Activated CD4-positive, alpha-beta T cell treated with anti-CD3 and anti-CD28 coated beads for 24 hours (primary cell): ENCODE measurements around the gene HNRNPH1.

Experiments
- DNase-seq, 2 donors: peaks; one replicate each; pipeline ENCODE4 v3.0.0-alpha.2; 2020; ENCODE audit warnings: low read depth in 2 of 2

The HNRNPH1 gene

DNA sequence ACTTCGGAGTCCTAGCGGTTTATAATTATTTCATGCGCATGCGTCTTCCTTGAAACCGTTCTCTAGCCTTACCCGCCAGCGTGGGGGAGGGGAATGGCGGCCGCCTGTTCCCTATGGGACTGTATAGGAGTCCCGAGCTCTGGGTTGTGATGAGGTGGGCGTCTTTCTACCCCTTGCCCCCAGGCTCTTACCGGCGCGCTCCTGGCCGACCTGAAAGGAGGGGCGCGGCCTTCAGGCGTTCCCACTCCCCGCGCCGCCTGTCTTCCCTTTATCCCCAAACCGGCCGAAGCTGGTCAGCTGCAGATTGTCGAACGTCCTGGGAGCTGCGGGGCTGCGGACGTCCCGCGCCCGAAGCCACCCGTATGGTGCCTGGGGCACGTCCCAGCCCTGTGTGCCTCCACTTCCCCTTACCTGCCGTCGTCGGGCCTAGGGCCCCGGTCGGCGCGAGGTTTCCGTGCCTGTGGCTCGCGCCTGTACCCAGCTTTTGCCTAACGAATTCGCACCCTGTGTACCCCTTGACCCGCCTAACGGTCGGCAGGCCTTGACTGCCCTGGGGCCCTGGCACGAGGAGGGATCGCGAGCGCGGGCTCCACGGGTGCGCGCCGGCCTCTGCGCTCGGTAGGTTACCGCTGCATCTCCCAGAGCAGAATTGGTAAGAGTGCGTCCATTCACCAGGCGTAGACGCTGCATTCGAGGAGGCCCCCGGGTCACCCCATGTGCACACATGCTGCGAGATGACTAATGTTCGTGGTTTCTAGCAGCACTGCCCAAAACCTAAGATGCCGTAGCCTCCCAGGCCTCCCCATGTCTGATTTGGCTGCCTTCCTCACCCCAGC is 653 bp upstream of the HNRNPH1 start:
- DNase-seq: no peak

DNA sequence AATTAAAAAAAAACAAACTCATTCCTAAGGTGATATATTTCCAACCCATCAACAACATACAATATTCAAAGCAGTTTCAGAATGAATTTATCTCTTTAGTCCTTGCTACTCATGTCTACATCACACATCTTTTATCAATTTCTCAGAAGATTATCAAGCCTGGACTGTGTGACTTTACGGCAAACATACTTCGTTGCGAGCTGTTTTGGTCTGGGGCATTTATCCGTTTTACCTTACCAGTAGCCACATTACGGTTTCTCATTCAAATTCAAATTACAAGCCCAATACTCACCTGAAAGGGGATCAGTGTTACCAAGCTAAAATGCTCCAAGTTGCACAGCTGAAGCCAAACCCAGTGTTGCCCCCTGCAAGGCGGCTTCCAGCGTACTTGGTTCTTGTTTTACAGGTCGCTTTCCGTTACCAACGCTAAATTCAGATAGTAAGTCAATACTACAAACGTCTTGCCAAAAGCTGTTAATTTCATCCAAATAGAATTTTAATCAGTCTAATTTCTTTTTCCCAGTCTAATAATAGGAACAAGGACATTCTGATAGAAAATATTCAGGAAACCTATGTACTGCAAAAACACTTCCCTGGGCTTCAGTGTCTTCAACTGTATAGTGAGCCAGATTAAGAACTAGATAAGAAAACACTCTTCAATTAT is 1.8 kb downstream of the HNRNPH1 start:
- no peak for DNase-seq

DNA sequence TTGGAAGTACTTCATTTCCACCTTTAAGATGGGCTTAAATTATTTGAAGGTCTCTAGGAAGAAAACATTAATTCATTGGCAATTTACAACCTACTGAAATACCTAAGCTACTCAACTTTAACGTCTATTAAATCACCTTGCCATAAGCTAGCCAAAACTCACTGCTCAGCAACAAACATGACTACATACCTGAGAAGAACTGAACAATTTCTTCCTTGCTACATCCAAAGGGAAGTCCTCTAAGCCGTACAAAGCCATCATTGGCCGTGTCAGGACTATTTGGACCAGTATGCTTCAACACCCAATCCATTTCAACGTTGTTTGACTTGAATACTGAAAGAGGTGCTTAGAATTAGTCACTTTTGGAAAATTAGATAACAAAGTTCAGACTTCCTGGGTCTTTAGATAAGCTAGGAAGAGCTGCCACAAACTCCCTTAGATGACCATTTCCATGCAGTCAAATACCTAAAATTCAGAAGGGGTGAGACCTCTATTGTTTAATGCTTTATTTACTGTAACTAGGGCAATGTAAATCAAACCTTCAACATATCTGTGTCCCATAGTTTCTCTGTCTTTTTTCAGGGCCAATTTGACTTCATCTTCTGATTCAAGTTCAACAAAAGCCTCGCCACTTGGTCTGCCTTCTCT is 2.6 kb downstream of the HNRNPH1 start:
- DNase-seq: no peak

DNA sequence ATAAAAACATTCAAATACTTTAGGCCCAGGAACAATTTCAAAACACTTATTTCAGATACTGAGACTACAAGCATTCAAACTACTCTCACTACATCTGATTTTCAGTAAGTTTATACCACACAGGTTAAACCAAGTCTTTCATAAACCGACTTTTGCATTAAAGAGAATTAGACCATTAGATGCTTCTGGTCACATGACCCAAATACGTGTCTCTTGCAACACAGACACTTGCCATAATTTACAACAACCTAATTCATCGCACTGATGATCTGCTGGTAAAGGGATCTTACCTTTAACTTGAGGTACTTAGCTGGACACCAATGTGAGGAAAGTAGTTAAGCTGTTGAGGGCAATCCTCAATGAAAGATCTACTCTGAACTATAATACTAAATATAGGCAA is 3.2 kb downstream of the HNRNPH1 start:
- no peak for DNase-seq

DNA sequence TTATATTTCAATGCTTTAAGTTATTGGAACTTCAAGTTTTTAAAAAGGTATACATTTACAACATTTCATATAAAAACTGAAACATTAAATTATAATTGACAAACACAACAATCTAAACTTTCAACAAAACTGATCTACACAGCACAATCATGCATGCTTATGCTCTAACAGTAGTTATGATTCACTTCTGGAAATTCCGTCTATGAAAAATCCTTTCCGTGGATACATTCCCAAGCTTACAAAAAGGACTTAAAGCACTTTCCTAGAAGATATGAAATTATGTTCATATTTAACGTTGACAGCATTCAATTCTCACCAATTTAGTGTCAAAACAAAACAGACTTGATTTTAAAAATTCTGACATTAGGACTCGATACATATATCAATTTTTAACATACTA is 3.7 kb downstream of the HNRNPH1 start:
- no peak for DNase-seq

DNA sequence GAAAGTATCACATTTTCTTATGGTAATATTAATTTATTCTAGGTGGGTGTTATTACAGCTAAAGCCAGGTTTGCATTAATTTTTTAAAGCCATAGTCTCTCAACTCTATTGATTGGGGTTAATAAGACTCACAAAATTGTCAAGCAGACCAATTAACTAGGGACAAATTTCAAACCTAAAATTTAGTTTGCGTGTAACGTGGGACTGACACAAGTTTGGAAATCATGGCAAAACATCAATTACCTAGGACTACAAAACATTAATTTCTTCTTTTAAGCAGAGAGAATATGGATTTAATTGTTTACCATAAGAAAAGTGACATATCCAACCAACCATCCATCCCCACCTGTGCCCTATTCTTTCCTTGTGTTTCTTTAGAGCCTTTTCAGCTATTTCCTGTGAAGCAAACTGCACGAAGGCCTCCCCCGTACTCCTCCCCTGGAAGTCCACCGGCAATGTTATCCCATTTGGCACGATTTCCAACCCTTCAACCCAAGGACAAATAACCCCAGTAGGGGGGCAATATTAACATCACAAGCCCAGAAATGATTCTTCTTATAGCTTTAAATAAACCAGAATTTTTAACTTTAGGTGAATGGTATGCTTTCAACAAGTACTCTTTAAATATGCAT is 4.4 kb downstream of the HNRNPH1 start:
- DNase-seq: no peak

DNA sequence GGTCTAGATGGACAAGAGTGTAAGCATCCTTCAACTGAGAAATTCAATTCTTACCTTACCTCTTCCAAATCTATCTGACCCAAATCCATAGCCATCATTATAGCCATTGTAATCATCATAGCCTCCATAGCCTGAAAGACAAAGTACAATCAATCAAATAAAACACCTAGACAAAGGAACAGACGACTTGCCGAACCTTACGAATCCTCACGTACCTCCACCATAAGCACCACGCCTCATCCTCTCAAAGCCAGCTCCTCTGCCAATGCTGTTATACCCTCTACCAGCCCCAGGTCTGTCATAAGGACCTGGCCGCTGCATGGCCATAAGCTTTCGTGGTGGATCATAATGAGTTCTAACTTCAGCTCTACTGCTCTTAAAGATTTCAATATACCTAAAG is 5.5 kb downstream of the HNRNPH1 start:
- DNase-seq: no peak

DNA sequence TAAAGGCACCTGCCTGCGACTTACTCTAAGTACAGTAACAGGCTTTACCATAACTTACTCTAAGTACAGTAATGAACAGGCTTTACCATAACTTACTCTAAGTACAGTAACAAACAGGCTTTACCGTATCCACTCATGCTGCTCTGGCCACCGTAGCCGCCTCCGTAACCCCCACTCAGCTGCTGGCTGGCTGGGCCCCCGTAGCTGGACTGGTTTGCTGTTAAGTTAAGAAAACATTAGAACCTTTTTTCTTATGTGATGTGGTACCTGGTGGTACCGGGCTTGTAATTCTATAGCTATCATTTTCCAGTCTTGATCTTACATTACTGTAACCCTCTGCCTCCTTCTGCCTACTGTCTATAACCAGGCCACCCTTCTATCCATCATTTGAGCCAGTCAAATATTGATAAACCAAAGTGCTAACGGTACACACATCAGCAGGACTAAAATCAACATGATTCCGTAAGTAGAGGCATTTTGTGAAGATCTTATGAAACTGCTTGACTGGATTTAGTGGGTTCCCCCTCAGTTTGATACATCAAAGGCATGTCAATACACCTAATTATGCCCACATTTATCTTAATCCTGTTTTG is 7.4 kb downstream of the HNRNPH1 start:
- DNase-seq: no peak

DNA sequence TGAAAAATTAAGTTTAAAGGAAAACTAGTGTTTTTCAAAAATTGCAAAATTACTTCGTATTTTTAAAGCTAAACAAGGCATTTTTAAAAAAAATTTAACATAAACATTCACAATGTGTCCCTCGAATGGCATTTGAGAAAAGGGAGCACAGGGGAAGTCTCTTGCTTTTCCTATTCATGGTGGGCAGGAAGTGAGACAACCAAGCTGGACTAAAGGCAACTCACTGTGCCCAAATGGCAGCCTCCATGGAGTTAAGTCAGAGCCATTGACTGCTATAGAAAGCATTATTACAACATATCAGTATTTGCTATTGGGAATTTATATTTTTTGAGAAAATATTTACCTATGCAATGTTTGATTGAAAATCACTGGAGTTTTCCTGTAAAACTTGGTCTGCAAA is 8.3 kb downstream of the HNRNPH1 start:
- DNase-seq: no peak

DNA sequence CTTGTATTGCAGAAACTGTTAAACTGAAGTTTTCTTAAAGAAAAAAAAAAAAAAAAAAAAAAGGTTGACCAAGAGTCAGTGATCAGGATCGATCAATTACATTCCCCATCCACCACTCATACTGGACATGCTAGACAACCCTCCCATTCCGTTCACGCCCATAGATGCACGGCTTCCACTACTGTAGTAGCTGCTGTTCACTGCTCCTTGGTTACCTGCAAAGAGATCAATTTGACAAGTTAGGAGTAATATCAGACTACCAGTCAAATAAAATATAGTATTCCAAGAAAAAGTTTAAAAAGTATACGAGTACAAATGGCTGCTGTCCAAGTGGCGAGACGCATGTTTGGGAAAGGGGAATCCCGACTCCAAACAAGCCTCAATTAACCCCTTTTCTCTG is 8.7 kb downstream of the HNRNPH1 start:
- no peak for DNase-seq

DNA sequence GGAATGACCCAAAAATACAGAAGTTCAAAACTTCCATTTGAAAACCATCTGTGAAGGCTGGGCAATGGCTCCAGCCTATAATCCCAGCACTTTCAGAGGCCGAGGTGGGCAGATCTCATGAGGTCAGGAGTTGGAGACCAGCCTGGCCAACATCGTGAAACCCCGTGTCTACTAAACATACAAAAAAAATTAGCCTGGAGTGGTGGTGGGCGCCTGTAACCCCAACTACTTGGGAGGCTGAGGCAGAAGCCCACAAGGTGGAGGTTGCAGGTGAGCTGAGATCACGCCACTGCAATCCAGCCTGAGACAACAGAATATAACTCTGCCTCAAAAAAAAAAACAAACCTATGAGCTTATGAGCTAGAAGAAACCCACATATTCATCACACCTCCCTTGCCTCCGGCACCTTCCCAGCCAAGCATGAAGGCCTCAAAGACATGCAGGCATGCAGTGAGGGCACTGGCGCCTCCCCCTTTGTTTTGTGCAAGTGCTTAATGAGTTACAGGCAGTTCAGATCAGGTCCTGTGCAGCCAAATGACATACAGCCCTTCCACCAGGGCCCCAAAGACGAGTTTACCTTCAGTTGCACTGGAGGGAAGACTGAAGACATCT is 9.9 kb downstream of the HNRNPH1 start:
- DNase-seq: no peak

DNA sequence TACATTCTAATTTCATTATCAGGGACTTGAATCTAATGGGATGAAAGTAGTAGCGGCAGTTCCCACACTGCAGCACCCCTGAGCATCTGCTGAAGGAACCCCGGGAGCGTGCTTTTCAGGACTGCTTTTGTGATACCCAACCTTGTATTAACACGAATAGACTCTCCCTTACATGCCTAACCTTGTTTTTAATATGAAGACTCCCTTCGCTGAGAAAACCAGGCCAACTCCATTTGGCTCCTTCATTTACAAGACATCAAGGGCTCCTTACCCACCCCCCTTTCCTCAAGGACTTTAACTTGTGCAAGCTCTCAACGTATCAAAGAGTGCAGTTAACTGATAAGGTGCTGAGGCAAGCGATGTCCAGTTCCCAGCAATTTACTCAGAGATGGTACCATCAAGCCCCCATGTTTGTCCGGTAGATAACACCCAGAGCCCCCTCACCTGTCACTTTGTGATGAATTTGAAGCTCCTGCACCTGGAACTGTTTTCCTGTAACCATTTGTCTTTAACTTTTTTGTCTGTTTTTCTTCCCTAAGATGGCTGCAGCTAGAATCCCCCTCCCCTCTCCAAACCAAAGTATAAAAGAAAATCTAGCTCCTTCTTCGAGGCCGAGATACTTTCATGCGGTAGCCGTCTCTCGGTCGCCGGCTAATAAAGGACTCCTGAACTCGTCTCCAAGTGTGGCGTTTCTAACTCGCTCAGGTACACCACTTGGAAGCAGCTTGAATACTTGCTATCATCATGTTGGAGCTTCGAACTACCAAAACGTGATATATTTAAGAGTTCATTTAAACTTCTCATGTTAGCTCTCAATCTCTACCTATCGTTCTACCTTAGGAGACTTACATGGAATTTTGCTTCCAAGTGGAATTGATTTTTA is 10.7 kb downstream of the HNRNPH1 start:
- DNase-seq: no peak

DNA sequence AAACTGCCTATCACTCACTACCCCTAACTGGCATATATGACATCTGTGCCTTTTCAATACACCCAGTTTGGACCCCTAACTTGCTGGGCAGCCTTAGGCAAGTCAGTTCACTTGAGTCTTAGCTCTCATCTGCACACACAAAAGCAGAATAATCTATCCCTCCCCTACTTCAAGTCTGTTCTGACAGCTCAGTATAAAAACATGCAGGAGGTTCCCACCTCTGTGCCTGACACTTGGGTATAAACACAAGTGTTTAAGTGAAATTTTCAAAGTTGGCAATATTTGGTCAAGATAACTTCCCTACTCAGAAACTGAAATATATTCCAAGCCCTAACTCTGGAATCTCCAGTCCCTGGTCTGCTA is 12.6 kb downstream of the HNRNPH1 start:
- no peak for DNase-seq

DNA sequence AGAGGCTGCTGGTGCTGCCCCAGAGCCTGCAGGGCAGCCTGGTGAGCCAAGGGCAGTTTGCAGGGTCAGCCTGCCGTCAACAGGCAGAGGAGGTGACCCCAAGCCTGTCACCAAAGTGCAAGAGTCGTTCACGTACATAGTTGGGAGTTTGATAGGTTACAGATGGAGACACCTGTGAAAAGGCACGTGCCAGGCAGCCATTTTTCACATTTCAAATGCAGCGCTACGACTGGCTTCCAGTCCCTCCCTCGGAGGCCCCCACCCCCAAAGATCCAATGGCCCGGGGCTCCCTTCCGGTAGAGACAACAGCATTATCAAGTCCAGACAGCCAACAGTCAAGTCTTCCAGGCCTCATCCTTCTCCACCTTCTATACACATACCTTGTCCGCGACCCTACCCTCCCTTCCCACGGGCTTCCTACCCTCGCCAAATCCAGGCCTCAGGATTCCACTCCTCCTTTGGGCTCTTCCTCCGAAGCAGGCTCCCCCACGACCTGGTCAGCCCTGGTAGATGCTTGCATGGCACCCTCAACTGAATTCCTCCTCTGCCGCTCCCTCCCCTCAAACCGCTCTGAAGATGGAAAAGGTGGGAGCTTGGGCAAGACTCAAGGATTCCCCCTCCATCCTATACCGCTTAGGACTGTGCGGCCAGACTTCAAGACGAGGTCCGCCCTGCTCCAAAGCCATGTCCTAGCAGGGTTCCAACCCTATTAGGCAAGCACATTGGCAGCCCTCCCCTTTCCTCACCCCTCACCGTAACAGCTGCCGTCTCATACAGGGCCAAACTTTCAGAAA is 13.2 kb downstream of the HNRNPH1 start:
- DNase-seq: no peak

DNA sequence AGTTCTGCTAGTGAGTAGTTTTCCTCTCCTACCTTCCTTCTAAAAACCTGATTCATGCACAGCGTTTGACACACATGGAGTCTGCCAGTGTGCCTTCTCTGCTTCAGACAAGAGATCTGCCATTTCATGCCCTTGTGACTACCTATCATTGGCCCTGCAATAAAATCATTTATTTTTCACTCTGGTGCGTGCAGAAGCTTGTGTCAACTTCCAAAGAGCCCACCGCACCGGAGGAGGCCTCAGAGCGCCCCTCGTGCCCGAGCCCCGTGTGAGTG is 13.7 kb downstream of the HNRNPH1 start:
- DNase-seq: no peak

DNA sequence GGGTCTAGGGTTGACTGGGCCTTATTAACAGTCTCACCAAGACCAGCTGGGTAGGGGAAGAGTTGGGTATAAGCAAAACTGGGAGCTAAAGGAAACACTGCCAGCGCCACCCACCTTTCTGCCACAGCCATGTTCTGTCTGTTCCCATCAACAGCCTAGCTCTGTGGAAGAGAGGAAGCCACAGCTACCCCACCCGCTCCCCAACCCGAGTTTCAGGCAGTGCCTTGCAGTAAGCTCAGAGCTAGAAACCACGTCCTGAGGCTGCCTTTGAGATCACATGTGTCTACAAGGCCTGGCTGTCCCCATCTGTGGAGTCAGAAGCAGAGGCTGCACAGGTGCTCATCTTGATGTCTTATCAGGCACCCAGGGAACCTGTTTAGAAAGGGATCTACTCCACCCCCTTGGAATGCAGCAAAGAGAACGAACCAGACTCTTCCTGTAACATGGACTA is 15.3 kb downstream of the HNRNPH1 start:
- DNase-seq: no peak

DNA sequence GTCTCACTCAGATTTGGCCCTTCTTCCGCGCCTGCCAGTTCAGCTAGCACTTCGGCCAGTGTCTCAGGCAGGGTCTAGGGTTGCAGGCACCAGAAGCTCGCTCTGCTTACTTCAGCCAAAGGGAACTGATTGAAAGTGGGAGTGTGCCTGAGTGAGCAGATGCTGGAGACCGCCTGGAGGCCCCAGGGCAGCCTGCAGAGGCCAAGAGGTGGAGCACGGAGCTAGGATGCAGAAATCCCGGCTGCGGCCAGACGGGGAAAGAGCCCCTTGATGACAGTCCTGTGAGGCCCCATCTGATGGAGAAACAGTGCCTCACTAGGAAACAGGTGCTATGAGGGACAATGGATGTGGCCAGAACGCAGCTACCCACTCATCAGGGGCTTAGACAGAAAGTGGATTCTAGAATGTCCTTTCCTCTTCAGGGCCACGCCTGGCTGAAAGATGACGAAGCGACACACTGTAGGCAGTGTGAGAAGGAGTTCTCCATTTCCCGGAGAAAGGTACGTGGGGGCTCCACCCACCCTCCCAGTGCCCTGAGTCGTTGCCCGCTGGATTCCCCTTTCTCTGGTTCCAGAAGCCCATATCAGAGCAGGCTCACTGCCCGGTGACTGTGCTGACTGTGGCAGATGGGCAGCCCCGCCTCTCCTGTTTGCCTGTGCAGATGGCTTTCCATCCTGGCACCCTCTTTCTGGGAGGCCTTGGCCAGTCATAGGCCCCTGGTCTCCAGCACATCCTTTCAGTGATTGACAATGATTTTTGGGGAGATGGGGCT is 16.1 kb downstream of the HNRNPH1 start:
- DNase-seq: no peak

DNA sequence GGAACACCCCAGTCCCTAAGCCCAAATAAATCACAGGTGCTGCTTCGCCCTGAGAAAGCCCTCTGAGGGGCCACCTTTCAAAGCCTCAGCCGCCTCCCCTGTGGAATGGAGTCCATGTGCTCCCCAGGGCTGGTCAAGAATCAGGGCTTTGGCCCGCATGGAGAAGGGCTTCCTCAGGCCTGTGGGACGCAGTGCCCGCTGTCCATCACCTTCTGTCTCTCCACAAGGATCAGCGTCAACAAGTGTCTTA is 16.6 kb downstream of the HNRNPH1 start:
- no peak for DNase-seq

DNA sequence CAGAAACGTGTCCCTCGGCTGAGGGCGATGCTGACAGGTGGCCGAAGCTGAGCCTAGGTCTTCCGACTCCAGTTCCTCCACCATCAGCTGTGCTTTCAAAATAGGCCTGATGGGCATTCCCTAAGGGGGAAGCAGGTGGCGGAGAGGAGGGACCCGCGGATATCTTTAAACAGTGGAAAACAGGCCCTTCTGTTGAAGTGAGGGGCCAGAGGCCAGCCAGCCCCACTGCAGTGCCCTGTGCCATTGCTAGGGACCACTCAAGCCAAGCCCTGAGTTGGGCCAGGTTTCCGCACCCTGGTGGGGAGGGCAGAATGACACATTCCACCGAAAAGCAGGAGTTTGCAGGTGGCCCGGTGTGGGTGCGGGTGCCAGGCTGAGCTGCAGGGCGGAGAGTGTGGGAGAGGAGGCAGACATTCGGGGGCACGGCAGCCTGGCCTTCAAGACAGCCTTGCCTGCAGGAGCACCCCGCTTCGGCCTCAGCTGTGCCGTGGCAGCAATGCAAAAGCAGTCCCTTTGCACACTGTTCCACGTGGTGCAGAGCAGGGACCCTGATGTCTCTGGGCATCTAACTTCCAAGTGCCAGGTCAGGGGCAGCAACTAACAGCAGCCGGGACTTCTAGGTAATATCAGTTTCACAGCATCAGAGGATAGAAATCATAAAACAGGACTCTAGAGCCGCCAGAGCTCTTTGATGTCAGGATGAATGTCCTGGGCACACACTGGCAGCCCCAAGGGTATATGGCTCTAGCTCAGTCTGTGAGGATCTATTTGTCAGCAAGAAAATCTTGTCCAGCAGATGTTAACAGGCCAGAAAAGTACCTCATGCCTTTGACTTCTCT is 17.2 kb downstream of the HNRNPH1 start:
- DNase-seq: no peak
